LNCAP (cell line): Measurements from ENCODE around the gene SBNO2.

Experiments used
- CTCF ChIP-seq: fragments of 450-650 bp; IDR thresholded peaks from 2 replicates; pipeline ENCODE4 v1.5.1; 2017; ENCODE audit warnings: mild to moderate bottlenecking

The SBNO2 gene

GRCh38 chr19:1122021-1122971, 51.8 kb downstream of the SBNO2 start:
- no peak for TF ChIP-seq CTCF

DNA sequence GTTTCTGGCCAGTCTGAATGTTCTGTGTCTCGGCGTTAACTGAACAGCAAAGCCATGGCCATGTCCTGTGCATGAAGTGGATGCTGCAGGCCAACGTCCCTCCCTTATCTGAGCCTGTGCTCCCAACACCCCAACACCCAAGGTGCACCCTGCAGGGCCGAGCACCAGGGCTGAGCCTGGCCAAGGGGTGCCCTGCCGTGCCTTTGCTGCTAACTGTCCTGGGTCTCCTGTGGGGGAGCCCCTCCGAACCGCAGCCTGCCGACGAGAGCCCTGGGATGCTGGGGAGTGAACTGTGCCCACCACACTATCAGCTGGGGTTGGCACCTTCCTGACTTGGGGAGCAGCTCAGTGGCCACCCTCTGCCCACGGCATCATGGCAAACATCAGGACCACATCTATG, 52.7 kb downstream of the SBNO2 start:
- no peak for TF ChIP-seq CTCF

DNA sequence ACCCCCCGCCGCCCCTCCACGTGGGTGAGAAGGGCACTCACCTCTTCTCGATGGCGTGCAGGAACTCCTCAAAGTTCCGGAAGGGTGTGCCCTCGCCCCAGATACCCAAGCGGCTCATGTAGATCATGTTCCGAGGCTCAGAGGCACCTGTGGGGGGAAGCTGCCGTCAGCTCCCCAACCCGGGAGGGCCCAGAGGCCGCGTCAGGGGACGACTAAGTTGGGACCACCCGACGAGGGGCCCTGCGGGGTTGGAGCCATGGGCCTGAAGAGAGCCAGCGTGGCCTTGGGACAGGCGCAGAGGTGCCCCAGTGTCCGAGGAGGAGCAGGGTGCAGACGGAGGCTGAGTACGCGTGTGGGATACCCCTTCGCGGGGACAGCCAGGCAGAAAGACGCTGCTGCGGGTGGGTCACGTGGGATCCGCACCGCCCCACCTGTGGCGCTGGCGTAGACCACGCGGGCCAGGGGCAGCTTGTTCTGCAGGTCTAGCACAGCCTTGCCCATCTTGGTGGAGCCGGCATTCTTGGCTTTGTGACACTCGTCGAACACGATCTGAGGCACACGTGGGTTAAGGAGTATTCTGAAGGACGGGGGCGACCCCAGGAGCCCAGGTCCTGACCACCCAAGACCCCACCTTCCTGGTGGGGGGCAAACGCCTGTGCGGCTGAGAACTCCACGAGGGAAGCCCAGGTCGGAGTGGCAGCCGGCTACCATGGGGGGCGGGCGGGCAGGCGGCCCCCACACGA, 54.4 kb downstream of the SBNO2 start:
- no peak for TF ChIP-seq CTCF

GRCh38 chr19:1118999-1119398, 55.1 kb downstream of the SBNO2 start:
- TF ChIP-seq CTCF, result no peak

- no peak for TF ChIP-seq CTCF
Observed at GRCh38 chr19:1117654-1118053, 56.4 kb downstream of the SBNO2 start.

DNA sequence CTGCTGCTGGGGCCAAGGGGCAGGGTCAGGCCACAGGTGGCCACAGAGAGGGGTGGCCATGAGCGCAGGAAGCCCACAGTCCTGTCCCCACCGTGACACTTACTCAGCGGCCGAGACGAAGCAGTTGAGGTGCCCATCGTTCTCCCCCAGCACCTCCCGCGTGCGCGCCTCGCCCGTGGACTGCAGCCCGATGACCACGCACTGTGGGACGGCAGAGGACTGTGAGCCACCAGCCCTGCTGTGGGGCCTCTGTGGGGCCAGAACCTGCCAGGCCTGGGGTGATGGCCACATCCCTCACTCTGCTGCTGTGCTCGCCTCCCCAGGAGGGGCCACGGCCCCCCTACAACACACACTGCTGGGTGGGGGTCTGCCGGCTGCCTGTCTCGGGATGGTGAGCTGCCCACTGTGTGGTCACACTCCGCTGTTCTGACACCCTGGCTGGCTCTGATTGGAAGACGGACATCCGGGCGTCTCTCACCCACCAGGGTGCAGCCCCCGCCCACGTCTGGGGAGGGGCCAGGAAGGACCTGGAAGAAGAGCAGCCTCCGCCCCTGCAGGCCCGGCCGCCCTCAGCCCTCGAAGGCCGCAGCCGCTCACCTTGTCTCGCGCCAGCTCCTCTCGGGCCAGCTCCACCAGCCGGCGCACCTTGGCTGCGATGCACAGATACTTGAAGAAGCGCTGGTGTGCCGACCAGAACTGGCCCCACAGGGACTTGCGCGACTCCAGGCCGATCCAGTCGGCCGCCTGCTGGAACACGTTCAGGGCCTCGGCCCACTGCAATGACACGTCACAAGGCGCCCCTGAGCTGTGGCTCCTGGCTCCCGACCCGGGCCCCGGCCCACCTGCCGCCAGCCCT, 57.1 kb downstream of the SBNO2 start:
- no peak for TF ChIP-seq CTCF

GRCh38 chr19:1115646-1116420, 58.2 kb downstream of the SBNO2 start:
- no peak for TF ChIP-seq CTCF
